HG02678 (cell line): ENCODE measurements around the gene RNF103.
"Not testable (repeated sequence)": the region's sequence is repeated elsewhere in the genome, so short reads cannot be mapped to it uniquely, and the experiment has no call there.

ENCODE experiments used
- ATAC-seq: cut with Tn5 transposase; IDR thresholded peaks from one replicate; pipeline ENCODE4 v1.9.1; 2021; ENCODE audit warnings: mild to moderate bottlenecking, moderate library complexity; ENCODE audit not compliant: unreplicated experiment

Gene RNF103

DNA sequence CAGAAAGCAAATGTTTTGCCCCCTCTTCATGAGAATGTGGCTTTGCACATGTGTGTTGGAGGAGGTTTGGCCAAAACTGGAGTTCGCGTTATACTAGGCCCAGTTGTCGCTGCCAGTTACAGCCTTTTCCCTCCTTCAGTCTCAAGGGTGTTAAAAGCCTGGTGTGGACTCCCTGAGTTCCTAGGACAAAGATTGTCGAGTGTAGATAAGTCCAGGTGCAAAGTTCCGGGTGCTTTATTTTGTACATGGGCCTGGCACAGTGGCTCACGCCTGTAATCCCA lies 542 bp upstream of the RNF103 start:
- no peak for ATAC-seq

DNA sequence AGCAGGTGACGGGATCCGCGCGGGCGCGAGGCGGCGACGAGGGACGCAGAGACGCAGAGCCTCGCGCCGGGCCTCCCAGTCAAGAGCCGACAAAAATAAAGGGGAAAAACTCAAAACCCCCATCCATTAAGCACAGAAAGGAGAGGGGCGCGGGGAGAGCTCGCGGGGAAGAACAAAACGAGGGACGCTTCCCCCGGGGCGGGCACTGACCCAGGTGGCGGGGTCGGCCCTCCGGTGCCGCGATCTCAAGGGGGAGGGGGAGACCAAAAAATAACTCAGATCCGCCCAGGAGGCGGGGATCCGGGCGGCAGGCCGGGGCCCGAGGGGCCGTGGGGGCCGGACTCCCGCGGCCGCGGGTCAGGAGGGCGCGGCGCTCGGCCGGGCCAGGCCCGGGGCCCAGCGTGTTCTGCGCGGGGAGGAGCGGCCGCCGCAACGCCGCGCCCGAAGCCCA lies 597 bp downstream of the RNF103 start:
- ATAC-seq = peak; percentile 48

DNA sequence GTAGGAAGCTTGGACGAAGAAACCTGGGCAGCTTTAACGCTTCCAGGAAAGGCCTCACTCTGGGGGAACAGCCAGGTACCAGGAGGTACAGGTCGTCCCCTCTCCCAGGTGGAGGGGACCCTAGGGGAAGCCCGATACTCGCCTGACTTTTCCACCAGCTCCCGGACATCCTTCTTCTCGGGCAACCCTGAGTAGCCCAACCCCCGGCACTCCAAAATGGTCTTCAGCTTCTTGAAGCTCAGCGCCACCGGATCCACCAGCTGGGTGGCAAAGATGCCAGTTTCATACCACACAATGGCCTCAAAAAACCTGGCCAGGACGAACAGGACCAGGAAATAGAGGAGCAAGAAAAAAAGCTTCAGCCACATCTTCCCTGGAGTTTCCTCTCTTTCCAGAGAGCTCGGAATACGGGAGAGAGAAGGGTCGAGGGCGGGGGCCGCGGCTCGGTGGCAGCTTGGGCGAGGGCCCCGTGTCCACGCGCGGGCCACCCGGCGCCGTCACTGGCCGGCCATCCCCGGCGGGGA lies 1.1 kb downstream of the RNF103 start:
- ATAC-seq = no peak

DNA sequence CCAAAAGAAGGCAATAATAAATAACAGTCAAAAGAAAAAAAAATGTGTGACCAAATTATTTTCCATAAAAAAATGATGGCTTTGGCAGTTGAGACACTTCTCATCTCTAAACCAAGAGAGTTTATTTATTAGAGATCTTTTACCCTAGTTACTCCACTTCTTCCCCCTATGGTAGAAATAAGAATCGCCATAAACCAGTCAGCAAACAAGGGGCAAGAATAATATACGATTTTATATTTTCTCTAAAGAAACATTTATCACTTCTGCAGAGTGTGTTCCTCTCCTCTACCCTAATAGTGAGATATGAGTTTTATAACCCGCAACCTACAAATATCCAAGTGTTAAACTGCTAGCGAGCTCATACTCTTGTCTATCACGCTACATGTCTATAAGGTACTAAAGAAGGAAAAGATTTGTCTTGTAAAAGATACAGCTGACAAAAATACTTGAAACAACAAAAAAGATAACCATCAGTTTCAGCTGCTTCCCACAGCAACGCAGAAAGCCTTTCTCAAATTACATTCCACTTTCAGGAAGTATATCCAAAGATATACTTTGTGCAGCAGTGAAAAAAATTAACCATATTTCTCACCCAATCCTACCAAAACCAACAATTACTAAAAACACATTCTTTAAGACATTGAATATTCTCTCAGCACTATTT lies 2.3 kb downstream of the RNF103 start:
- no peak for ATAC-seq

DNA sequence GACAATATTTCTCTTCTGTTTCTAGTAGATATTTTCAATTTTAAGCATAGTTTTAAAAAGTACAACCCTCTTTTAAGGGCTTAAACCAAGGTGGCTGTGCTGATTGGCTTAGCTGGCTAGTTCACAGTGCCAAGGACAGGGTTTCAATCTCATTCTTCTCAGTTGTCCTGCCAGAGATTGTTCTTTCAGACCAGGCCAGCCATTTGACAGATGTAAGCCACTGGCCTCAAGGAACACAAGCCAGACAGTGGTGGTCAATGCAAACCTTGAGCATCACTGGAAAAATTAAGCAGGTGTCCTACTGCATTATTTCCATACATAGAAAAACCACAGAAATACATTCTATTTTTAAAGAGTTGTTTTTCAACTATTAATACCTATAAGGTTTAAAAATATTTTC lies 5.9 kb downstream of the RNF103 start:
- ATAC-seq = peak; percentile 61

DNA sequence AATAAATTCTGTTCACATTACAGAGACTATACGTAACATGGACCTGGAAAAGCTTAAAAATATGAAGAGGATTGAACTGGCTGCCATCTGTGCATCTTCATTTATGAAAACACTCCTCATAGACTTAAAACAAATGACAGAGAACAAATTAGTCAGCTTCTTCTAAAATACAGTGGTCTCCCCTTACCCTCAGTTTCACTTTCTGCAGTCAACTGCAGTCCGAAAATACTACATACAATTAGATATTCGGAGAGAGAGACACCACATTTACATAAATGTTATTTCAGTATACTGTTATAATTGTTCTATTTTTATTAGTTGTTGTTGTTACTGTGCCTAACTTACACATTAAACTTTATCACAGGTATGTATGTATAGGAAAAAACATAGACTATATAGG lies 6.5 kb downstream of the RNF103 start:
- ATAC-seq = peak; percentile 51

DNA sequence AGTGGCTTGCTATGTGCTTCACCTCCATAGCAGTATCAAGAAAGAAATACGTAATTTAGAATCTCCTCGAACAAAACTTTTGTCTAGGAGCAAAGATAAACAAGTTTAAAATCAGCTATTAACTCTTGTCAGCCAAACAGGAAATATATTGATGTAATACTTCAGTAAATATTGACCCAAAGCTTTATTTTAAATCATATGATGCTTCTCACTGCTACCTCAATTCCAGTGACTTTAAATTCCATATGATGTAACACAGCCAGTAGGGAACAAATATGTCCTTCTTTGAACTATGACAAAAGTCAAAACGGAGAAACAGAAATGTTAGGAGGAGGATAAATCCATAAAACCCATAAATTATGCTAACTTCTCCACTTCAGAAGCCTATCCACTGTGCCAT lies 7.2 kb downstream of the RNF103 start:
- no peak for ATAC-seq

DNA sequence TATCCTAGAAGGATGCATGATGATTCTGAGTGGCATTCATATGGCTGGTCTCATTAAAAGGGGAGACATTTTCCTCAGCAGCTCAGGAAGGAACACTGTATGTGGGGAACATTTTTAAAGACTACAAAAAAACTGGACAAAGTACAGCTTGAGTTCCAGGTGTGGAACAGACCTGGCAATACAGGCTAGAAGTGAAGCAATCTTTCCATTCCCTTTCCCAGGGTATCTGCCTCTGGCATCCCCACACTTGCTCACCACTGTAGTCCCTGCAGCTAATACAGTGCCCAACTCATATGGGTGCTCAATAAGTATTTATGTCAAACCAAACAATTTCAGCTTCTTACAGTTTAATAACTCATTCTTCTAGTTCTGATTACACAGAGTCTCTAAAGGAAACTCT lies 8.1 kb downstream of the RNF103 start:
- ATAC-seq = no peak

DNA sequence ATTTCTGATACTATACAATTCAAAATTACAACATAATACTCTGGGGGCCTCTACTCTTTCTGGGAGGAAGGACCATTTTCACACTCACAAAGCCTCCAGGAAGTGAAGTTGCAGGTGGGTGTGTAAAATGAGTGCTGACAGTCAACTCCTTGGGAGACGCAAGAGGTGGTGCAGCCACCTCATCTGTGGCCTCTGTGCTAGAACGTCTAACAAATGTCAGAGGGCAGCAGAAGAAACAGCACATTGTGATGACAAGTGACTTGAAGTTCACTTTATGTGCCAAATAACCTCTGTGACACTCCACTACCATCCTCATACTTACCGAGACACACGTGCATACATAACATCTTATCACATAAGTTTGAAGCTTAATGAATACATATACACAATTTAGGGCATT lies 10.2 kb downstream of the RNF103 start:
- ATAC-seq = no peak

DNA sequence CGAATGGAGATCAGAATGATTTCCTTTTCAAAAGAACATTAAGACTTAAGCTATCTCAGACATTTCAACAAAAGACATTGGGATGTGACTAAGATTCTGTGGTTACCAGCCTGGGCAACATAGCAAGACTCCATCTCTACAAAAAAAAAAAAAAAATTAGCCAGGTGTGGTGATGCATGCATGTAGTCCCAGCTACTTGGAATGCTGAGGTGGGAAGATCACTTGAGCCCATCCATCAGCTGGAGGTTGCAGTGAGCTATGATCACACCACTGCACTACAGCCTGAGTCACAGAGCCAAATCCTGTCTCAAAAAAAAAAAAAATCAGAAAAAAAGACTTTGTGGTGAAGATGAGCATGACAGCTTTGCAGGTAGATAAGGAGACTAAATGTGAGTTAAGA lies 12.8 kb downstream of the RNF103 start:
- ATAC-seq = no peak

DNA sequence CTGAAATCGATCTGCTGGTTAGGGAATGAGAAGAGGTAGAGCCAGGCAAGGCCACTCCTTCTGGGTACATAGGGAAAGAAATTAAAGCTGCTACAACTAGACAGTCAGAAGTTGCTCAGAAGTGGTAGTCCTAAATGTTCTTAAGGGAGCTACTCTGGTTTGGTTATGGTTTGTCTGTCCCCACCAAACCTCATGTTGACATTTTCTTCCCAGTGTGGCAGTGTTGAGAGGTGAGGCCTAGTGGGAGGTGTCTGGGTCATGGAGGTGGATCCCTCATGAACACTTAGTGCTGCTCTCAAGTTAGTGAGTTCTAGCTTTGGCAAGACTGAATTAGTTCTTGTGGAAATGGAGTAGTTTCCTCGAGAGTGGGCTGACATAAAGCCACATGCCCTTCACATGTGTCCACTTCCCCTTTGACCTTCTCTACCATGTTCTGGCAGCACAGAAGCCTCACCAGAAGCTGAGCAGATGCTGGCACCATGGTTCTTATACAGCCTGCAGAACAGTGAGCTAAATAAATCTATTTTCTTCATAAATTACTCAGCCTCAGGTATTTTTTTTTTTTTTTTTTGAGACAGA lies 14.7 kb downstream of the RNF103 start:
- ATAC-seq = no peak

DNA sequence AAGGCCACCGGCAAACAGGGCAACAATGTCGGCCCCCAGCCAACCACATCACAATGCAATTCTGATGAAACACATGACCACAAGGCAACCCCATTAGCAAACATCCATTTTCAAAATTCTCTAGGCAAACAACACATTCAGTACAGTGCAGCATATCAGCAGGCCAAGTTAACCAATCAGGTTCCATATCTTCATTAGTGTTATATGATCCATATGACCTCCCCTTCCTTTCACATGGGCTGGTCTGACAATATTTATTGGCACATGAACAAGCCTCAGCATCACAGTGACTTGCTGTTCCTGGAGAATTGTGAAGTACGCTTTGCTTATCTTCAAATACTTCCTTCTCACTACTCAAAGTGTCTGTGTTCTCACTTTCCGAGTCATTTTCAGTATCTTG lies 19.8 kb downstream of the RNF103 start:
- ATAC-seq = no peak

DNA sequence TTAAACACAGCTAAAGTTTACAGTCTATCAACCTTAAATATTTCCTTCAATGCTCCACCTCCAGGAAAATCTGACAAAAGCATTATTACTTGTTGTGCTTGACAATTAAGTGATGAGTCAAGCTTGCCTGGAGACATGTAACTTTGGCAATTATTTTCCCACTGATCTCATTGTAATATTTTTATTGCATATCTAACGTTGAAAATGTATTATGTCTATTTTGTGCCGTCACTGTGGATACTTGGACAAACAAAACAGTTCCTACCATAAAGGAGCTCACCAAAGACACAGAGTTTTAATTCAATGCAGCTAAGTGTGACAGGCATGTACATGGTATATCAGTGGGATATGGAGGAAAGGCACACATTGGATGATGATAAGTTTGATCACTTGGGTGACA lies 24.7 kb downstream of the RNF103 start:
- ATAC-seq = no peak

DNA sequence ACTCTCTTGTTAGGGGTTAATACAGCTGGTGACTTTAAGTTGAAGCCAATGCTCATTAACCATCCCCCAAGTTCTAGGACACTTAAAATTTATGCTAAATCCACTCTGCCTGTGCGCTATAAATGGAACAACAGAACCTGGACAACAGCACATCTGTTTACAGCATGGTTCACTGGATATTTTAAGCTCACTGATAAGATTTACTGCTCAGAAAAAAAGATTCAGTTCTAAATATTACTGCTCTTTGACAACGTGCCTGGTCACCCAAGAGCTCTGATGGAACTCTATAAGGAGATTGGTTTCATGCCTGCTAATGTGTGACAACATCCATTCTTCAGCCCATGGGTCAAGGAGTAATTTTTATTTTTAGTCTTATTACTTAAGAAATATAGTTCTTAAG lies 27.5 kb downstream of the RNF103 start:
- no peak for ATAC-seq

DNA sequence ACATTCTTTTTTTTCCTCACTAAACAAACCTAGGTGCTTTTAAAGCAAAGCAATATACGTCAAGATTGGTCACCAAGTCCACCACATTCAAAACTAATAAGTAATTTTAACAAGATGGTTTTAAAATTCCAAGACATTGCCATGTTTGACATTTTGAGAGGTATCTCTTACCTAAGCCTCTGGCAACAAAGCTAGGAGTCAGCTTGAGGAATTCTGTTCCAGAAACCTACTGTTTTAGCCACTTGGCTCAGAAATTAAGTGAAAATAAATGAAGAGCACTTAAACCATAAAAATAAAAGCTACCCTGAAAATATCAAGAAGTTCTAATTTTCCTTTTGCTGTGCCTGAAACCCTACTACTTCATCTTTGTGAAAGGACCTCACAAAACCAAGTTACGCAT lies 30.4 kb downstream of the RNF103 start:
- no peak for ATAC-seq

DNA sequence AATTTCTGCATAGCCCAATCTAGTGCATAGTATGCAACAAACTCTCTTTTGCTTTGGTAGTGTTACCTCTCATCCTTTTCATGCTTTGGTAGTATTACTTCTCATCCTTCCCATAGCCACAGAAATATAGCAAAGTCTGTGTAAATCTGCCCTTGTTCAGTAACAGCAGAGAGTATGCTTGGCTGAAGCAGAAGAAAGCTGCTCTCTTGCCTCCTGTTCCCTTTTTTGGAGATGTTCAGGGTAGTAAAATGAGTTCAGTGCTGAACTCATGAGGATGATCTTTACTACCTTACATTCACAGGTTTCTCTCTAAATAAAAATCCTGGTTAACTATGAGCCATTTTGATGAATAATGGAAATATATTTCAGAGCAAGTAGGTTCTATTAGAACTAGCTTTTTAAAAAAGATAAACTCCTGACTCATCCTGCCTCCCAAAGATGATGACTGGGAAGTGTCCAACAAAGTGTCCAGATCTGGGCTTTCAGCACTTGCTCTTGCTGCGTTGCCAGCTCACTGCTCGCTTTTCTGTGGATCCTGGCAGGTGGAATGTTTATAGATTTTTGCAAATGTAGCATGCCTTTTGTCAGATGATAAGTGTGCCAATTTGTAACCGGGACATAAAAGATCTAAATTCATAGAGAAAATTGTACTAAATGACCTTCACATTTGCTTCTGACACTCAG lies 31.0 kb downstream of the RNF103 start:
- no peak for ATAC-seq

DNA sequence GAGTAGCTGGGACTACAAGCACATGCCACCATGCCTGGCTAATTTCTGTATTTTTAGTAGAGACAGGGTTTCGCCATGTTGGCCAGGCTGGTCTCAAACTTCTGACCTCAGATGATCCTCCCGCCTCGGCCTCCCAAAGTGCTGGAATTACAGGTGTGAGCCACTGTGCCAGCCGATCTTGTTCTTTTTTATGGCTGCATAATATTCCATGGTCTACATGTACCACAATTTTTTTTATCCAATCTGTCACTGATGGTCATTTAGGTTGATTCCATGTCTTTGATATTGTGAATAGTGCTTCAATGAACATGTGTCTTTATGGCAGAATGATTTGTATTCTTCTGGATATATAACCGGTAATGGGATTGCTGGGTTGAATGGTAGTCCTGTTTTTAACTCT lies 34.0 kb downstream of the RNF103 start:
- not testable (repeated sequence) for ATAC-seq

DNA sequence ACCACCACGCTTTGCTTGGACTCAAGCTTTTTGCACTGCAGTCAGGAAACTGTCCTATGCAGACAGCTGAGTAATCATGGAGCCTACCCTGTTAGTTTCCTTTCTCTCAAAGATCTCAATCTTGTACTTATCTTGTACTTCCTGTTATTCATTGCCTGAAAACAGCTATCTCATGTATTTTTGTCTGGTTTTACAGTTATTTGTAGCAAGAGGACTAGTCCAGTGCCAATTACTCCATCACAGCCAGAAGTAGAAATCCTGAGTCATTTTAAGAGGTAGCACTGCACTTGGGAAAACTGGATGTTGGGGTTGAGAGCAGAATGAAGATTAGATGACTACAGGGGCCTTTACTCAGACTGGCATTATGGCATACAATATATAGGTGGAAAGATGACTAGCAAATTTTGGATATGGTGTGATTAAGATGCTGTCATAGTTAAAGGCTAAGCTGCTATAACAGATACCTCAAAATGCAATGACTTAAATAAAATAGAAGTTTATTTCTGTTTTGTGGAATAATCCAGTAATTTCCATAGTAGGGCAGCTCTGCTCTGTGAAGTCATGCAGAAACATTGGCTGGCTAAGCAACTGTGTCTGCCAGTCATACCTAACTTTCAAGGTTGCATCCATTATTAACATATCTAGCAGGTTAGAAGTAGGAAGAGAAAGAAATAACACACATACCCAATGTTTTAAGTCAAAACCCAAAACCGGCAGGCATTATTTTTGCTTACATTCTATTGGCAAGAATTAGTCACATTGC lies 39.3 kb downstream of the RNF103 start:
- peak; percentile 45 for ATAC-seq

DNA sequence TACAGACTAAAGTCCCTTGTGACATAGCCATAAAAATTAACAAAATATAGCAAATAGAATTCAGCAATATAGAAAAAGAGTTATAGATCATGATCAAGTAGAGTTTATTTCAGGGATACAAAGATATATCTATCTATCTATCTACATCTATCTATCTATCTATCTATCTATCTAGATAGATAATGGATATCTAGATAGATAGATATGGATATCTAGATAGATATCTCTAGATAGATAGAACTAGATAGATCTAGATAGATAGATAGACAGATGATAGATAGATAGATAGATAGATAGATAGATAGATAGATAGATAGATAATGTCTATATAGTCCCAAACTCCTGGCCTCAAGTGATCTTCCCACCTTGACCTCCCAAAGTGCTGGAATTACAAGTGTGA lies 43.1 kb downstream of the RNF103 start:
- ATAC-seq = no peak

DNA sequence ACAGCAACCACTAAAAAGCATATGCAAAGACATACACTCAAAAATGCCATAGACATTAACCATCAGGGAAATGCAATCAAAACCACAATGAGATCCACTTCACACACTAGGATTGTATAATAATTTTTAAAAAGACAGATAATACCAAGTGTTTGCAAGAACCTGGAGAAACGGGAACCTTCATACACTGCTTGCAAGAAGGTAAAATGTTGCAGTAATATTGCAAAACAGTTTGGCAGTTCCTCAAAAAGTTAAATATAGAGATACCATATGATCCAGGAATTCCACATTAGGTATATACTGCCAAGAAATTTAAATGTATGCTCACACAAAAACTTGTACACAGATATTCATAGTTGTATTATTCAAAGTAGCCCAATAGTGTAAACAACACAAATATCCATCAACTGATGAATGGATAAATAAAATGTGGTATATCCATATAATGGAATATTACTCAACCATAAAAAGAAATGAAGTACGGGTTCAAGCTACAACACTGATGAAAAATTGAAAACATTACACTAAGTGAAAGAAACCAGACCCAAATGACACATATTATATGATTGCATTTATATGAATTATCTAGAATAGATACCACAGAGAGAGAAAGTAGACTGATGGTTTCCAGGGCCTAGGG lies 45.7 kb downstream of the RNF103 start:
- ATAC-seq = no peak

DNA sequence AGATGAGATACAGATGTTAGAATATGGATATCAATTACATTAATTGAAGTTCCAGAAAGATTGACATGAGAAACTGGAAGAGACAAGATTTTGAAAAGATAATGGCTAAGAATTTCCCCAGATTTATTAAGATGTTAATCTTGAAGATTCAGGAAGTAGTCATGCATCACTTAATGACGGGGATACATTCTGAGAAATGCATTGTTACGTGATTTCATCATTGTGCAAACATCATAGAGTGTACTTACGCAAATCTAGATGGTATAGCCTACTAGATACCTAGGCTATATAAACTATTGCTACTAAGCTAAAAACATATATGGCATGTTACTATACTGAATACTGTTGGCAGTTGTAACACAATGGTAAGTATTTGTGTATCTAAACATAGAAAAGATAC lies 53.6 kb downstream of the RNF103 start:
- ATAC-seq = no peak
